ENCODE measurements around the gene TAAR8. TPM values are rescaled to one million over a fixed set of nuclear protein-coding genes. Genes with fewer than 3 reads are reported as not detected.
A peak's percentile ranks its signal among the peaks of the same experiment; 100 is the strongest.
"Not testable (repeated sequence)": the region's sequence is repeated elsewhere in the genome, so short reads cannot be mapped to it uniquely, and the experiment has no call there.

TAAR8 gene
- total and polyA plus RNA-seq, 5 donors, result not detected

- no peak for DNase-seq
- H3K27ac ChIP-seq (ENCODE audit: low read length), result no peak overlapping the region
- ATAC-seq, result no peak
- intact Hi-C loops (cut with DNase I), result no loop called here
- H3K4me3 ChIP-seq (ENCODE audit: low read length), result no peak overlapping the region
- no peaks in the 10 kb centered on the region for H3K27me3 ChIP-seq (ENCODE audit: control insufficient read depth, insufficient read depth)
- H3K4me1 ChIP-seq (ENCODE audit: control insufficient read depth, insufficient read depth, low read length), result no peaks in the 10 kb centered on the region
- H3K9me3 ChIP-seq (ENCODE audit: control insufficient read depth, low read length), result no peaks in the 10 kb centered on the region
Observed at GRCh38 chr6:132544826-132545225, 7.6 kb upstream of the TAAR8 start.

DNA sequence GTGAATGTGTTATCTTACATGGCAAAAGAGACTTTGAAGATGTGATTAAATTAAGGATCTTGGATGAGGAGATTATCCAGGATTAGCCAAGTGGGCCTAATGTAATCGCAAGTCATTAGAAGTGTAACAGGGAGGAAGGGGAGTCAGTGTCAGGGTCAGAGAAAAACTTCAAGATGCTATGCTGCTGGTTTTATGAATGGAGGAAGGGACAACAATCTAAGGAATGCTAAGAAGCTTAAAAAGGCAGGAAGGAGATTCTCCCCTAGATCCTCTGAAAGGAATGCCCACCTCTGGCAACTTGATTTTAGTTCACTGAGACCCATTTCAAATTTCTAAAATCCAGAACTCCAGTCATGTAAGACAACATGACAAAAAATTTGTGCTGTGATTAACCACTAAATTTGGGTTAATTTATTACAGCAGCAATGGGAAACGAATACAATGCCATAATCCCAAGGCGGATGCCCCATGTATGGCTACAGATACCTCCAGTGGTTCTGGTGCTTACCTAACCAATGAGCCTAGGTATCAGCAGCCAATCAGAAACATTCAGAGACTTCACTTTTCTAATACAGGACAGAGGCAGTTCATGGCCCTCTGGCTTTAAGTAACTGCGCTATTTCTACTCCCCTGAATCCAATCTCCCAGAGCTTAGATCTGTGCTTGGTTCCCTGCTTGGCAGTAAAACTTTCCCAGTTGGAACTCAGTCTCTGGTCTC lies 3.6 kb upstream of the TAAR8 start:
- H3K27ac ChIP-seq (ENCODE audit: low read length), result no peak overlapping the region
- no peak overlapping the region for H3K4me3 ChIP-seq (ENCODE audit: low read length)
- no peaks in the 10 kb centered on the region for H3K9me3 ChIP-seq (ENCODE audit: control insufficient read depth, low read length)
- H3K4me1 ChIP-seq (ENCODE audit: control insufficient read depth, insufficient read depth, low read length), result no peaks in the 10 kb centered on the region
- ATAC-seq, result no peak
- 86% methylated on average over 4 of the region's 4 CpGs for WGBS
- DNase-seq, result no peak
- H3K27me3 ChIP-seq (ENCODE audit: control insufficient read depth, insufficient read depth), result no peaks in the 10 kb centered on the region
- intact Hi-C loops (cut with DNase I), result no loop called here

DNA sequence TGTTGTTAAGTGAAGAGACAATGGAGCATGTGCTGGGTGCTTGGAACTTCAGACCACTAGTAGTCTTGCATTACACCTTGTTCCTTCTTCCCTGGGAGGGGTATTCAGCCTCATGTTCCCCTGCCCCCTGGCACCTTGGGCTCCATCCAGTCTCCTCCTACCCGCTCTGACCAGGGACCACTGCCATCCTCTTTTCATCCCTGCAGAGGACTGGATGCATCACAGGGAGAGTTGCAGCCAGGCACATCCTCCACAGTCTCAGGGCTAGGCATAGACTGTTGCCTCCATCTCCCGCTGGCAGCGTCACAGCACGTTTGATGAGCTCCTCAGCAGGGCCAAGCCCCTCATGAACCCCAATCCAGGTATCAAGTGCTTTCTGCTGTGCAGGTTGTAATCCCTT lies 1.3 kb upstream of the TAAR8 start:
- ATAC-seq (no peak), DNase-seq (no peak)
- Histone ChIP-seq H3K27ac (ENCODE audit: low read length) (no peak overlapping the region), H3K9me3 (ENCODE audit: control insufficient read depth, low read length) (no peaks in the 10 kb centered on the region), H3K27me3 (ENCODE audit: control insufficient read depth, insufficient read depth) (no peaks in the 10 kb centered on the region), H3K4me1 (ENCODE audit: control insufficient read depth, insufficient read depth, low read length) (no peaks in the 10 kb centered on the region), H3K4me3 (ENCODE audit: low read length) (no peak overlapping the region)
- intact Hi-C loops (cut with DNase I), result no loop called here
- 76% methylated on average over 4 of the region's 4 CpGs for WGBS

- H3K27me3 ChIP-seq (ENCODE audit: control insufficient read depth, insufficient read depth); intact Hi-C loops (cut with DNase I); H3K4me3 ChIP-seq (ENCODE audit: low read length); H3K27ac ChIP-seq (ENCODE audit: low read length); DNase-seq; H3K9me3 ChIP-seq (ENCODE audit: control insufficient read depth, low read length); ATAC-seq; H3K4me1 ChIP-seq (ENCODE audit: control insufficient read depth, insufficient read depth, low read length): not testable (repeated sequence)
- WGBS, result 64% methylated on average over 3 of the region's 3 CpGs
Observed at GRCh38 chr6:132560087-132560486, 7.6 kb downstream of the TAAR8 start.

DNA sequence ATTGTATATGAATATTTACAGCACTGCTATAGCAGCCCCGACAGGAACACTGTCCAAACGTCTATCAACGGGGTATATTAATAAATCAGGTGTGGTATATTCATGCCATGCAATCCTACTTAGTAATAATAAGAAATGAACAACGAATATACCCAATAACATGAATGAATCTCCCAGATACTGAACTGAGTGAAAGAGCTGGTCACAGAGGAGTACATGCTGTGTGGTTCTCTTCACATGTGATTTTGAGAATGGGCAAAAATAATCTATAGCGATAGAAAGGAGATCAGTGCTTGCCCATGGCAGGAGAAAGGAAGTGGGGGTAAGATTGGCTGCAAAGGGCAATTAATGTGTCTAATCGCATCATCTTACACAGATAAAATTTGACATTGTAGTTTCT lies 13.9 kb downstream of the TAAR8 start:
- Histone ChIP-seq H3K4me3 (ENCODE audit: low read length) (no peak overlapping the region), H3K9me3 (ENCODE audit: control insufficient read depth, low read length) (no peaks in the 10 kb centered on the region), H3K4me1 (ENCODE audit: control insufficient read depth, insufficient read depth, low read length) (no peaks in the 10 kb centered on the region), H3K27me3 (ENCODE audit: control insufficient read depth, insufficient read depth) (no peaks in the 10 kb centered on the region), H3K27ac (ENCODE audit: low read length) (no peak overlapping the region)
- ATAC-seq (no peak), DNase-seq (no peak)
- intact Hi-C loops (cut with DNase I), result no loop called here
- 86% methylated on average over 6 of the region's 6 CpGs for WGBS

GRCh38 chr6:132567566-132567965 lies 15.1 kb downstream of the TAAR8 start:
- ATAC-seq, result no peak
- H3K27me3 ChIP-seq (ENCODE audit: control insufficient read depth, insufficient read depth), result no peaks in the 10 kb centered on the region
- WGBS, result 73% methylated on average over 1 of the region's 1 CpG
- no peak for DNase-seq
- intact Hi-C loops (cut with DNase I), result no loop called here
- no peaks in the 10 kb centered on the region for H3K9me3 ChIP-seq (ENCODE audit: control insufficient read depth, low read length)
- no peaks in the 10 kb centered on the region for H3K4me1 ChIP-seq (ENCODE audit: control insufficient read depth, insufficient read depth, low read length)
- no peak overlapping the region for H3K4me3 ChIP-seq (ENCODE audit: low read length)
- H3K27ac ChIP-seq (ENCODE audit: low read length), result no peak overlapping the region

- Histone ChIP-seq H3K4me3 (ENCODE audit: low read length) (no peak overlapping the region), H3K9me3 (ENCODE audit: control insufficient read depth, low read length) (no peaks in the 10 kb centered on the region), H3K27ac (ENCODE audit: low read length) (no peak overlapping the region), H3K27me3 (ENCODE audit: control insufficient read depth, insufficient read depth) (no peaks in the 10 kb centered on the region), H3K4me1 (ENCODE audit: control insufficient read depth, insufficient read depth, low read length) (no peaks in the 10 kb centered on the region)
- WGBS, result 54% methylated on average over 6 of the region's 6 CpGs
- no peak for ATAC-seq
- DNase-seq, result no peak
- intact Hi-C loops (cut with DNase I), result no loop called here
Observed at GRCh38 chr6:132568611-132569010, 16.1 kb downstream of the TAAR8 start.

GRCh38 chr6:132569170-132569569 lies 16.7 kb downstream of the TAAR8 start:
- DNase-seq, result no peak
- WGBS, result 47% methylated on average over 4 of the region's 4 CpGs
- no peak overlapping the region for H3K4me3 ChIP-seq (ENCODE audit: low read length)
- no peaks in the 10 kb centered on the region for H3K27me3 ChIP-seq (ENCODE audit: control insufficient read depth, insufficient read depth)
- no peaks in the 10 kb centered on the region for H3K4me1 ChIP-seq (ENCODE audit: control insufficient read depth, insufficient read depth, low read length)
- intact Hi-C loops (cut with DNase I), result no loop called here
- ATAC-seq, result no peak
- H3K27ac ChIP-seq (ENCODE audit: low read length), result no peak overlapping the region
- no peaks in the 10 kb centered on the region for H3K9me3 ChIP-seq (ENCODE audit: control insufficient read depth, low read length)

DNA sequence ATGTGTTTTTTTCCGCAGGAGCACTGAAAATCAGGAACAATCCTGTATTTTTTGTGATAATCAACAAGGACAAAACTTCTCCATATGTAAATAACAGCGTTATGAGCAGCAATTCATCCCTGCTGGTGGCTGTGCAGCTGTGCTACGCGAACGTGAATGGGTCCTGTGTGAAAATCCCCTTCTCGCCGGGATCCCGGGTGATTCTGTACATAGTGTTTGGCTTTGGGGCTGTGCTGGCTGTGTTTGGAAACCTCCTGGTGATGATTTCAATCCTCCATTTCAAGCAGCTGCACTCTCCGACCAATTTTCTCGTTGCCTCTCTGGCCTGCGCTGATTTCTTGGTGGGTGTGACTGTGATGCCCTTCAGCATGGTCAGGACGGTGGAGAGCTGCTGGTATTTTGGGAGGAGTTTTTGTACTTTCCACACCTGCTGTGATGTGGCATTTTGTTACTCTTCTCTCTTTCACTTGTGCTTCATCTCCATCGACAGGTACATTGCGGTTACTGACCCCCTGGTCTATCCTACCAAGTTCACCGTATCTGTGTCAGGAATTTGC lies 17.8 kb downstream of the TAAR8 start, which contains the start of gene TAAR6:
TAAR6 (plus strand) TSS at position 102 of the 557 bp plus-strand sequence; CDS start at position 102, 0 bp downstream.
- DNase-seq, result no peak
- Histone ChIP-seq H3K27me3 (ENCODE audit: control insufficient read depth, insufficient read depth) (no peaks in the 10 kb centered on the region), H3K4me3 (ENCODE audit: low read length) (no peak within 1 kb of the TSS), H3K4me1 (ENCODE audit: control insufficient read depth, insufficient read depth, low read length) (no peaks in the 10 kb centered on the region), H3K27ac (ENCODE audit: low read length) (no peak within 1 kb of the TSS), H3K9me3 (ENCODE audit: control insufficient read depth, low read length) (no peaks in the 10 kb centered on the region)
- no peak for ATAC-seq
- intact Hi-C loops (cut with DNase I), result no loop called here
- 71% methylated on average over 15 of the region's 15 CpGs for WGBS

DNA sequence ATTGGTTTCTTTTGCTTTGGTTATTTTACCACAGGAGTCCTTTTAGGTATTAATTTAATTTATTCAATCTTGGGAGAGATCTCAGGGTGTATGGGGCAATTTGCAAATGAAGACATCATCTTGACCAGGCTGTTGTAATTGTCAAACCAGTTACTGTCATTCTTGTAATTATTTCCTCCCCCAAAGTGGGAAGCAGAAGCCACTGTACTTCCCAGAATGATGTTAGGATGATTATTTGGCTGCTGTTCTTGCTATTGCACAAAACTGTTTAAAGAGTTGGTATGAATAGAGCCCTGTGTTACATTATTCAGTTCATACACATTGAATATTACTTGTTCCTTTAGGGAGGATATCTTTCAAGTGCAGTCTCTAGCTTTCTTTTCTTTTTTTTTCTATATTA lies 19.3 kb downstream of the TAAR8 start:
- no peaks in the 10 kb centered on the region for H3K9me3 ChIP-seq (ENCODE audit: control insufficient read depth, low read length)
- intact Hi-C loops (cut with DNase I), result no loop called here
- H3K27me3 ChIP-seq (ENCODE audit: control insufficient read depth, insufficient read depth), result no peaks in the 10 kb centered on the region
- H3K4me3 ChIP-seq (ENCODE audit: low read length), result no peak overlapping the region
- no peaks in the 10 kb centered on the region for H3K4me1 ChIP-seq (ENCODE audit: control insufficient read depth, insufficient read depth, low read length)
- ATAC-seq, result no peak
- no peak overlapping the region for H3K27ac ChIP-seq (ENCODE audit: low read length)
- DNase-seq, result no peak

- ATAC-seq (no peak), DNase-seq (no peak)
- Histone ChIP-seq H3K4me1 (ENCODE audit: control insufficient read depth, insufficient read depth, low read length) (no peaks in the 10 kb centered on the region), H3K9me3 (ENCODE audit: control insufficient read depth, low read length) (no peaks in the 10 kb centered on the region), H3K27ac (ENCODE audit: low read length) (no peak overlapping the region), H3K4me3 (ENCODE audit: low read length) (no peak overlapping the region), H3K27me3 (ENCODE audit: control insufficient read depth, insufficient read depth) (no peaks in the 10 kb centered on the region)
- intact Hi-C loops (cut with DNase I), result no loop called here
- 72% methylated on average over 1 of the region's 1 CpG for WGBS
Observed at GRCh38 chr6:132584698-132585097, 32.2 kb downstream of the TAAR8 start.

GRCh38 chr6:132587424-132587823 lies 35.0 kb downstream of the TAAR8 start:
- ATAC-seq, result peak in 1 of 2 donors; percentile 63

More at GRCh38 chr6:132587424-132587823, 35.0 kb downstream of the TAAR8 start:
- intact Hi-C loops (cut with DNase I), result no loop called here
- no peaks in the 10 kb centered on the region for H3K27me3 ChIP-seq (ENCODE audit: control insufficient read depth, insufficient read depth)
- no peaks in the 10 kb centered on the region for H3K4me1 ChIP-seq (ENCODE audit: control insufficient read depth, insufficient read depth, low read length)
- 59% methylated on average over 2 of the region's 2 CpGs for WGBS
- H3K27ac ChIP-seq (ENCODE audit: low read length), result no peak overlapping the region
- no peak overlapping the region for H3K4me3 ChIP-seq (ENCODE audit: low read length)
- no peaks in the 10 kb centered on the region for H3K9me3 ChIP-seq (ENCODE audit: control insufficient read depth, low read length)
- no peak for DNase-seq

Measured in right cardiac atrium (tissue), 5 donors.